Measurements from ENCODE around the gene FCGBP.

GRCh38 chr19:39951686-39952085, 17.3 kb upstream of the FCGBP start:
- TF ChIP-seq CTCF (conservative IDR thresholded peaks at IDR 0.05 in 1 of 2, IDR thresholded peaks at IDR 0.05 in 1 of 2; ENCODE audit: extremely low read depth in 1 of 2, insufficient read depth in 1 of 2, low read depth in 1 of 2, low read length in 2 of 2) (no peak), EZH2 (IDR thresholded peaks at IDR 0.05; ENCODE audit: borderline replicate concordance, low read length) (no peak)
